ENCODE measurements around the gene TTLL1. TPM values are rescaled to one million over a fixed set of nuclear protein-coding genes. Genes with fewer than 3 reads are reported as not detected.

TTLL1 gene
- total and polyA plus RNA-seq, 4 donors: 0.50 to 2.2 (median 1.1) TPM

DNA sequence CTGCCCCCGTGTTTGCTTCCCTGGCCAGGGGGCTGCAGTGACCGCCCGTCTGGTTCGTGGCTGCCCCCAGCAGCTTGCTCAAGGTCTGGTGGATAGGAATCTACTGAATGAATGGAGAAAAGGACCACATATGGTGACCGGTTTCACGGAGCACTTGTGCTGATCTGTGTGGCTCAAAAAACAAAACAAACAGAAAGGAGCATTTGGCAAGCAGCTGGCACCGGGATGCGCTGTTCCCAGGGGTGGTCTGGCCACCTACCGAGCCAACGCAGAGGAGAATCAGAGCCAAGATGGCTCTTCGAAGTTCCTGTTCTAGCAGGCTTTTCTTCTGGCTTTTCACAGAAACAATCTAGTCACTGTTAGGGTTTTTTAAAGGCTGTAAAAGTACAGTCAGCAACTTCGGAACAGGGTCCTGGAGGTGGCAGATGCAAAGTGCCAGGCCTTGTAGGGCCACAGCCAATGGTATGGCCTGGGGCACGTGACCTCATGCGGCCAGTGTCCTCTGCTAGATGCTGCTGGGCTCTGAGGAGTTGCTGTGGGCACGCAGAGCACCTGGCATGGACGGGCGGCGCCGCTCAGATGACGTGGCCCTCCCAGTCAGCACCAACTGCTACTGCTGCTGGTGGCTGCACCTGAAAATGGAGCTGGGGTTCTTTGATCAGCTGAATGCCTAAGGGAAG, 47.0 kb downstream of the TTLL1 start:
- no peak for DNase-seq (ENCODE audit: low spot score)
- Histone ChIP-seq H3K9ac (ENCODE audit: low read depth in 1 of 2, low read length in 2 of 2) (no peak overlapping the region), H3K4me1 (ENCODE audit: control insufficient read depth in 4 of 4, insufficient read depth in 4 of 4, low read length in 3 of 4) (no peaks in the 10 kb centered on the region), H3K4me3 (ENCODE audit: low read depth in 1 of 3, low read length in 3 of 3) (no peak overlapping the region), H3K9me3 (ENCODE audit: control insufficient read depth in 4 of 4, low read length in 3 of 4) (no peaks in the 10 kb centered on the region), H3K27ac (ENCODE audit: low read depth in 1 of 2, low read length in 2 of 2) (no peak overlapping the region), H3K27me3 (ENCODE audit: control insufficient read depth in 4 of 4, insufficient read depth in 4 of 4, low read length in 3 of 4) (no peaks in the 10 kb centered on the region), H3K36me3 (ENCODE audit: control insufficient read depth in 4 of 4, insufficient read depth in 3 of 4, low read depth in 1 of 4, low read length in 3 of 4) (no peaks in the 10 kb centered on the region)
- 90% methylated on average over 20 of the region's 20 CpGs for WGBS
- TF ChIP-seq EGR1 (IDR thresholded peaks at IDR 0.05; ENCODE audit: low read depth in 2 of 2) (no peak), NR2F2 (IDR thresholded peaks at IDR 0.05) (no peak), YY1 (IDR thresholded peaks at IDR 0.05) (no peak), JUND (IDR thresholded peaks at IDR 0.05) (no peak), GABPA (IDR thresholded peaks at IDR 0.05 in 1 of 2, conservative IDR thresholded peaks at IDR 0.05 in 1 of 2) (no peak), FOXA2 (IDR thresholded peaks at IDR 0.05) (no peak), TAF1 (conservative IDR thresholded peaks at IDR 0.05) (no peak), HNF4A (conservative IDR thresholded peaks at IDR 0.05) (no peak), SP1 (IDR thresholded peaks at IDR 0.05) (no peak), FOXA1 (IDR thresholded peaks at IDR 0.05) (no peak)
- TF ChIP-seq, protein P1, sequence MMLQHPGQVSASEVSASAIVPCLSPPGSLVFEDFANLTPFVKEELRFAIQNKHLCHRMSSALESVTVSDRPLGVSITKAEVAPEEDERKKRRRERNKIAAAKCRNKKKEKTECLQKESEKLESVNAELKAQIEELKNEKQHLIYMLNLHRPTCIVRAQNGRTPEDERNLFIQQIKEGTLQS (IDR thresholded peaks at IDR 0.05): no peak
- TF ChIP-seq, protein P2, sequence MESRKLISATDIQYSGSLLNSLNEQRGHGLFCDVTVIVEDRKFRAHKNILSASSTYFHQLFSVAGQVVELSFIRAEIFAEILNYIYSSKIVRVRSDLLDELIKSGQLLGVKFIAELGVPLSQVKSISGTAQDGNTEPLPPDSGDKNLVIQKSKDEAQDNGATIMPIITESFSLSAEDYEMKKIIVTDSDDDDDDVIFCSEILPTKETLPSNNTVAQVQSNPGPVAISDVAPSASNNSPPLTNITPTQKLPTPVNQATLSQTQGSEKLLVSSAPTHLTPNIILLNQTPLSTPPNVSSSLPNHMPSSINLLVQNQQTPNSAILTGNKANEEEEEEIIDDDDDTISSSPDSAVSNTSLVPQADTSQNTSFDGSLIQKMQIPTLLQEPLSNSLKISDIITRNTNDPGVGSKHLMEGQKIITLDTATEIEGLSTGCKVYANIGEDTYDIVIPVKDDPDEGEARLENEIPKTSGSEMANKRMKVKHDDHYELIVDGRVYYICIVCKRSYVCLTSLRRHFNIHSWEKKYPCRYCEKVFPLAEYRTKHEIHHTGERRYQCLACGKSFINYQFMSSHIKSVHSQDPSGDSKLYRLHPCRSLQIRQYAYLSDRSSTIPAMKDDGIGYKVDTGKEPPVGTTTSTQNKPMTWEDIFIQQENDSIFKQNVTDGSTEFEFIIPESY (IDR thresholded peaks at IDR 0.05): no peak
- TF ChIP-seq, protein P3, sequence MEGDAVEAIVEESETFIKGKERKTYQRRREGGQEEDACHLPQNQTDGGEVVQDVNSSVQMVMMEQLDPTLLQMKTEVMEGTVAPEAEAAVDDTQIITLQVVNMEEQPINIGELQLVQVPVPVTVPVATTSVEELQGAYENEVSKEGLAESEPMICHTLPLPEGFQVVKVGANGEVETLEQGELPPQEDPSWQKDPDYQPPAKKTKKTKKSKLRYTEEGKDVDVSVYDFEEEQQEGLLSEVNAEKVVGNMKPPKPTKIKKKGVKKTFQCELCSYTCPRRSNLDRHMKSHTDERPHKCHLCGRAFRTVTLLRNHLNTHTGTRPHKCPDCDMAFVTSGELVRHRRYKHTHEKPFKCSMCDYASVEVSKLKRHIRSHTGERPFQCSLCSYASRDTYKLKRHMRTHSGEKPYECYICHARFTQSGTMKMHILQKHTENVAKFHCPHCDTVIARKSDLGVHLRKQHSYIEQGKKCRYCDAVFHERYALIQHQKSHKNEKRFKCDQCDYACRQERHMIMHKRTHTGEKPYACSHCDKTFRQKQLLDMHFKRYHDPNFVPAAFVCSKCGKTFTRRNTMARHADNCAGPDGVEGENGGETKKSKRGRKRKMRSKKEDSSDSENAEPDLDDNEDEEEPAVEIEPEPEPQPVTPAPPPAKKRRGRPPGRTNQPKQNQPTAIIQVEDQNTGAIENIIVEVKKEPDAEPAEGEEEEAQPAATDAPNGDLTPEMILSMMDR (IDR thresholded peaks at IDR 0.05; ENCODE audit: low read depth, low read length, missing input control): no peak

DNA sequence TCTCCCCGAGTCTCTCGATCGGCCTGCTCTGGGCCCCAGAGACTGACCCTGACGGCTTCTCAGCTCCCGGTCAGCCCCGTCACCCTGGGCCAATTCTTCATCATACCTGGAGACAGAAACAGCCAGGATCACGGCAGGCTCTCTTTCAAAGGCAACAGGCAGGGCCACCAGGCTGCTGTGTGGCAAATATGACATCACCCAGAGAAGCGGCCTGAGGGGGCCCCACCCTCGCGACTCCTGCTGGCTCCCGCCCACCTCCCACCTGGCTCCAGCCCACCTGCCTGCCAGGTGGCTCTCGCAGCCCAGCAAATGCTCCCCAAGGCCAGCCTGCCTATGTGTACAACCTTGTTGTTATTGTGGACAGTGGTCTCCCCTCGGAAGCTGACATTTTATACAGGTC, 49.4 kb downstream of the TTLL1 start:
- H3K27ac ChIP-seq (ENCODE audit: low read depth in 1 of 2, low read length in 2 of 2): no peak overlapping the region
- no peak overlapping the region for H3K4me3 ChIP-seq (ENCODE audit: low read depth in 1 of 3, low read length in 3 of 3)
- H3K36me3 ChIP-seq (ENCODE audit: control insufficient read depth in 4 of 4, insufficient read depth in 3 of 4, low read depth in 1 of 4, low read length in 3 of 4): no peaks in the 10 kb centered on the region
- H3K4me1 ChIP-seq (ENCODE audit: control insufficient read depth in 4 of 4, insufficient read depth in 4 of 4, low read length in 3 of 4): no peaks in the 10 kb centered on the region
- H3K9me3 ChIP-seq (ENCODE audit: control insufficient read depth in 4 of 4, low read length in 3 of 4): no peaks in the 10 kb centered on the region
- no peak overlapping the region for H3K9ac ChIP-seq (ENCODE audit: low read depth in 1 of 2, low read length in 2 of 2)
- H3K27me3 ChIP-seq (ENCODE audit: control insufficient read depth in 4 of 4, insufficient read depth in 4 of 4, low read length in 3 of 4): no peaks in the 10 kb centered on the region
- no peak for DNase-seq (ENCODE audit: low spot score)
- WGBS: 91% methylated on average over 13 of the region's 13 CpGs
- TF ChIP-seq EGR1 (IDR thresholded peaks at IDR 0.05; ENCODE audit: low read depth in 2 of 2) (no peak), HNF4A (conservative IDR thresholded peaks at IDR 0.05) (no peak), RAD21 (IDR thresholded peaks at IDR 0.05) (no peak), FOXA2 (IDR thresholded peaks at IDR 0.05) (no peak), RXRA (IDR thresholded peaks at IDR 0.05) (no peak), YY1 (IDR thresholded peaks at IDR 0.05) (no peak), FOXA1 (IDR thresholded peaks at IDR 0.05) (no peak), GABPA (IDR thresholded peaks at IDR 0.05 in 1 of 2, conservative IDR thresholded peaks at IDR 0.05 in 1 of 2) (no peak), JUND (IDR thresholded peaks at IDR 0.05) (no peak), HNF4G (IDR thresholded peaks at IDR 0.05) (no peak), TAF1 (conservative IDR thresholded peaks at IDR 0.05) (no peak), NR2F2 (IDR thresholded peaks at IDR 0.05) (no peak), SP1 (IDR thresholded peaks at IDR 0.05) (no peak)
- TF ChIP-seq, protein P2 (IDR thresholded peaks at IDR 0.05): no peak
- TF ChIP-seq, protein P3 (IDR thresholded peaks at IDR 0.05; ENCODE audit: low read depth, low read length, missing input control): no peak
- TF ChIP-seq, protein P4, sequence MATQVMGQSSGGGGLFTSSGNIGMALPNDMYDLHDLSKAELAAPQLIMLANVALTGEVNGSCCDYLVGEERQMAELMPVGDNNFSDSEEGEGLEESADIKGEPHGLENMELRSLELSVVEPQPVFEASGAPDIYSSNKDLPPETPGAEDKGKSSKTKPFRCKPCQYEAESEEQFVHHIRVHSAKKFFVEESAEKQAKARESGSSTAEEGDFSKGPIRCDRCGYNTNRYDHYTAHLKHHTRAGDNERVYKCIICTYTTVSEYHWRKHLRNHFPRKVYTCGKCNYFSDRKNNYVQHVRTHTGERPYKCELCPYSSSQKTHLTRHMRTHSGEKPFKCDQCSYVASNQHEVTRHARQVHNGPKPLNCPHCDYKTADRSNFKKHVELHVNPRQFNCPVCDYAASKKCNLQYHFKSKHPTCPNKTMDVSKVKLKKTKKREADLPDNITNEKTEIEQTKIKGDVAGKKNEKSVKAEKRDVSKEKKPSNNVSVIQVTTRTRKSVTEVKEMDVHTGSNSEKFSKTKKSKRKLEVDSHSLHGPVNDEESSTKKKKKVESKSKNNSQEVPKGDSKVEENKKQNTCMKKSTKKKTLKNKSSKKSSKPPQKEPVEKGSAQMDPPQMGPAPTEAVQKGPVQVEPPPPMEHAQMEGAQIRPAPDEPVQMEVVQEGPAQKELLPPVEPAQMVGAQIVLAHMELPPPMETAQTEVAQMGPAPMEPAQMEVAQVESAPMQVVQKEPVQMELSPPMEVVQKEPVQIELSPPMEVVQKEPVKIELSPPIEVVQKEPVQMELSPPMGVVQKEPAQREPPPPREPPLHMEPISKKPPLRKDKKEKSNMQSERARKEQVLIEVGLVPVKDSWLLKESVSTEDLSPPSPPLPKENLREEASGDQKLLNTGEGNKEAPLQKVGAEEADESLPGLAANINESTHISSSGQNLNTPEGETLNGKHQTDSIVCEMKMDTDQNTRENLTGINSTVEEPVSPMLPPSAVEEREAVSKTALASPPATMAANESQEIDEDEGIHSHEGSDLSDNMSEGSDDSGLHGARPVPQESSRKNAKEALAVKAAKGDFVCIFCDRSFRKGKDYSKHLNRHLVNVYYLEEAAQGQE (IDR thresholded peaks at IDR 0.05): no peak
- TF ChIP-seq, protein P5, sequence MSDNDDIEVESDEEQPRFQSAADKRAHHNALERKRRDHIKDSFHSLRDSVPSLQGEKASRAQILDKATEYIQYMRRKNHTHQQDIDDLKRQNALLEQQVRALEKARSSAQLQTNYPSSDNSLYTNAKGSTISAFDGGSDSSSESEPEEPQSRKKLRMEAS (IDR thresholded peaks at IDR 0.05): no peak

All from liver (tissue), 9 donors.